HUES6 (cell line): ENCODE measurements around the gene FHL3.

ENCODE experiments used
- H3K27ac ChIP-seq: 2 replicates; pipeline ENCODE4 v1.7.0; 2013; ENCODE audit warnings: low read depth, mild to moderate bottlenecking, low read length, inconsistent platforms
- H3K27me3 ChIP-seq: 2 replicates; pipeline ENCODE4 v1.6.1; 2013; ENCODE audit warnings: low read length; ENCODE audit not compliant: control insufficient read depth, insufficient read depth
- H3K36me3 ChIP-seq: 2 replicates; pipeline ENCODE4 v1.6.1; 2013; ENCODE audit warnings: low read length; ENCODE audit not compliant: control insufficient read depth, insufficient read depth
- H3K4me1 ChIP-seq: 2 replicates; pipeline ENCODE4 v1.6.1; 2013; ENCODE audit warnings: low read length; ENCODE audit not compliant: control insufficient read depth, insufficient read depth
- H3K4me3 ChIP-seq: 2 replicates; pipeline ENCODE4 v1.5.1; 2013; ENCODE audit warnings: low read depth, low read length
- H3K9ac ChIP-seq: one replicate; pipeline ENCODE4 v1.6.1; 2013; ENCODE audit warnings: mild to moderate bottlenecking, low read length
- H3K9me3 ChIP-seq: 2 replicates; pipeline ENCODE4 v1.6.1; 2013; ENCODE audit warnings: low read depth, low read length; ENCODE audit not compliant: control insufficient read depth, insufficient read depth

Gene FHL3

GRCh38 chr1:38021969-38022368 lies 16.7 kb upstream of the FHL3 start:
- no peak overlapping the region for H3K27ac ChIP-seq
- H3K4me1 ChIP-seq = peaks cover under 1% of the 10 kb centered on the region; the same call in 1 of the 2 replicates
- no peaks in the 10 kb centered on the region for H3K27me3 ChIP-seq
- H3K36me3 ChIP-seq = peaks cover 90% of the 10 kb centered on the region
- H3K4me3 ChIP-seq = no peak overlapping the region
- no peak overlapping the region for H3K9ac ChIP-seq
- no peaks in the 10 kb centered on the region for H3K9me3 ChIP-seq

DNA sequence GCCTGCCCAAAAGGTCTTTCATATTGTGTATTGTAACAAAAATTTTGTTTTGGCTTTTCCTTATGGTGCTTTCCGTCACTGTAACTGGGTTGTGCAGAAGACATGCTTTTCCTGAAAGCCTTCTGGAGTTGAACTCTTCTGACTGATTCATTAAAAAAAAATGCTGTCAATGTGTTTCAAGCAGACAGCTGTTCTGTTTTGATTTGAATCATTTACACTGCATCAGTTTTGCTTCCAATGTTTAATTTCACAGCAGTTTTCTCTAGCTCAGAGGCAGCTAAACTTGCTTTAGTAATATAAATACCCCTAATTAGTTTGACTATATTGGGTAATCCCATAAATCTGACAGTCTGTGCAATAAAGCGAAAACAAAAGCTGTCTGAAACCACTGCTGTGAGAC lies 15.1 kb upstream of the FHL3 start:
- Histone ChIP-seq H3K27me3 (no peaks in the 10 kb centered on the region), H3K27ac (no peak overlapping the region)

GRCh38 chr1:38018864-38019343 lies 13.6 kb upstream of the FHL3 start:
- Histone ChIP-seq H3K9ac (no peak overlapping the region), H3K36me3 (peaks cover 91% of the 10 kb centered on the region), H3K9me3 (no peaks in the 10 kb centered on the region), H3K4me3 (no peak overlapping the region), H3K4me1 (no peaks in the 10 kb centered on the region), H3K27me3 (no peaks in the 10 kb centered on the region), H3K27ac (no peak overlapping the region)

More for the DNA sequence above, 15.1 kb upstream of the FHL3 start:
- no peak overlapping the region for H3K4me3 ChIP-seq
- H3K9ac ChIP-seq = no peak overlapping the region
- H3K4me1 ChIP-seq = no peaks in the 10 kb centered on the region
- H3K36me3 ChIP-seq = peaks cover 96% of the 10 kb centered on the region
- no peaks in the 10 kb centered on the region for H3K9me3 ChIP-seq

- H3K9ac ChIP-seq = peak overlapping the region; percentile 18
- H3K27ac ChIP-seq = no peak overlapping the region
- peaks cover 64% of the 10 kb centered on the region for H3K36me3 ChIP-seq
- H3K27me3 ChIP-seq = no peaks in the 10 kb centered on the region
- H3K4me1 ChIP-seq = no peaks in the 10 kb centered on the region
- no peak overlapping the region for H3K4me3 ChIP-seq
- H3K9me3 ChIP-seq = no peaks in the 10 kb centered on the region
Measured at GRCh38 chr1:38015978-38016725, 10.8 kb upstream of the FHL3 start.

DNA sequence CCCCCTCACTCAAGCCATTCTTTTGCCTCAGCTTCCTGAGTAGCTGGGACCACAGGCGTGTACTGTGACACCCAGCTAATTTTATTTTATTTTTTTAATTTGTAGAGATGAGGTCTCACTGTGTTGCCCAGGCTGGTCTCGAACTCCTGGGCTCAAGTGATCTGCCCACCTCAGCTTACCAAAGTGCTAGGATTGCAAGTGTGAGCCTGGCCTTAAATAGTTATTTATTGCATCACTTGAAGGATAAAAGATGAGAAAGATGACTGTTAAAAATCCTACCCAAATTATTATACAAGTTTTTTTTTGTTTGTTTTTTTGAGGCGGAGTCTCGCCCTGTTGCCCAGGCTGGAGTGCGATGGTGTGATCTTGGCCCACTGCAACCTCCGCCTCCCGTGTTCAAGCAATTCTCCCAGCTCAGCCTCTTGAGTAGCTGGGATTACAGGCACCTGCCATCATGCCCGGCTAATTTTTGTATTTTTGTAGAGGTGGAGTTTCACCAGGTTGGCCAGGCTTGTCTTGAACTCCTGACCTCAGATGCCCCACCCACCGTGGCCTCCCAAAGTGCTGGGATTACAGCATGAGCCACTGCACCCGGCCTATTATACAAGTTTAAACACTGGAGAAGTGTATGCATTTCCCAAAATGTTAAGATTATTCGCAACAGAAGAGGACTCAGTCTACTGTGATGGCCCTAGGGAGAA lies 9.6 kb upstream of the FHL3 start:
- Histone ChIP-seq H3K9ac (no peak overlapping the region), H3K27me3 (no peaks in the 10 kb centered on the region), H3K4me1 (no peaks in the 10 kb centered on the region; the same call in 1 of the 2 replicates), H3K36me3 (peaks cover 52% of the 10 kb centered on the region), H3K4me3 (no peak overlapping the region), H3K9me3 (no peaks in the 10 kb centered on the region), H3K27ac (no peak overlapping the region)

- no peak overlapping the region for H3K4me3 ChIP-seq
- peaks cover 3% of the 10 kb centered on the region for H3K4me1 ChIP-seq
- peaks cover 46% of the 10 kb centered on the region for H3K36me3 ChIP-seq
- H3K27ac ChIP-seq = no peak overlapping the region
- H3K9ac ChIP-seq = no peak overlapping the region
- no peaks in the 10 kb centered on the region for H3K27me3 ChIP-seq
- no peaks in the 10 kb centered on the region for H3K9me3 ChIP-seq
Measured at GRCh38 chr1:38014171-38014570, 8.9 kb upstream of the FHL3 start.

DNA sequence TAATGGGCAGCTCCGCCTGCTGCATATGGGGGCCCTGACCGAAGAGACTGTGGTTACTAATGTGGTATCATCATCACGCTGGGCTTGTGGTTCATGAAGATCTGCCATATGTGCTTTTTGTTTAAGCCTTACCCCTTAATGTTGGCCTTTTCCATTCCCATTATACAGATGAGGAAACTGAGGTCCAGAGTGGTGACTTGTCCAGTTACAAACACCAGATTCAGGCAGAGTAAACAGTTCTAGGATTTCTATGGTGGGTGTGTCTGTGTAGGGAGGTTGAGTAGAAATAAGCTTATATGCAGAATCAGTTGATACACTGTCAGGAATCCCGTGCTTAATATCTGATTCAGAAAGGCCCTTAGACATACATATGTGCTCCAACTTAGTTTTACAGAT lies 7.9 kb upstream of the FHL3 start:
- no peaks in the 10 kb centered on the region for H3K9me3 ChIP-seq
- peaks cover 36% of the 10 kb centered on the region for H3K36me3 ChIP-seq
- H3K27me3 ChIP-seq = no peaks in the 10 kb centered on the region
- H3K27ac ChIP-seq = no peak overlapping the region
- peak overlapping the region; percentile 90 for H3K9ac ChIP-seq
- H3K4me1 ChIP-seq = peaks cover 9% of the 10 kb centered on the region
- H3K4me3 ChIP-seq = peak overlapping the region; percentile 83

- Histone ChIP-seq H3K9ac (peak within 1 kb of the TSS; percentile 90), H3K4me3 (peak within 1 kb of the TSS; percentile 83), H3K27ac (peak within 1 kb of the TSS; percentile 79), H3K27me3 (no peaks in the 10 kb centered on the region), H3K4me1 (peaks cover 9% of the 10 kb centered on the region), H3K9me3 (no peaks in the 10 kb centered on the region), H3K36me3 (peaks cover 30% of the 10 kb centered on the region)
Measured at GRCh38 chr1:38012363-38013226, 7.3 kb upstream of the FHL3 start, which contains the start of gene UTP11. UTP11 (plus strand) TSS chr1:38012734; CDS start chr1:38012803, 69 bp downstream.

- no peak overlapping the region for H3K27ac ChIP-seq
- no peak overlapping the region for H3K4me3 ChIP-seq
- no peaks in the 10 kb centered on the region for H3K27me3 ChIP-seq
- no peak overlapping the region for H3K9ac ChIP-seq
- H3K36me3 ChIP-seq = peaks cover 2% of the 10 kb centered on the region; the same call in 1 of the 2 replicates
- peaks cover 19% of the 10 kb centered on the region for H3K4me1 ChIP-seq
- H3K9me3 ChIP-seq = no peaks in the 10 kb centered on the region
Measured at GRCh38 chr1:38009841-38010180, 4.5 kb upstream of the FHL3 start.

GRCh38 chr1:38009088-38009840 lies 4.0 kb upstream of the FHL3 start:
- peak overlapping the region; percentile 28 for H3K9ac ChIP-seq
- H3K27me3 ChIP-seq = no peaks in the 10 kb centered on the region
- H3K4me1 ChIP-seq = peaks cover 23% of the 10 kb centered on the region
- peak overlapping the region; percentile 62; the same call in 1 of the 2 replicates for H3K27ac ChIP-seq
- H3K4me3 ChIP-seq = no peak overlapping the region
- H3K9me3 ChIP-seq = no peaks in the 10 kb centered on the region
- 0 out of 2 replicates have a peak, but pooled peaks cover under 1% of the 10 kb centered on the region for H3K36me3 ChIP-seq
